Hepatocyte (in vitro differentiated cells): Measurements from ENCODE around the gene FGR.
A peak's percentile ranks its signal among the peaks of the same experiment; 100 is the strongest.

Experiments used
- EZH2 ChIP-seq: fragments of 200-600 bp; sonication (generic); IDR thresholded peaks from 2 replicates; pipeline ENCODE4 v1.6.1; 2016; ENCODE audit warnings: antibody characterized with exemption, mild to moderate bottlenecking, borderline replicate concordance
- EZH2phosphoT487 ChIP-seq: fragments of 200-600 bp; sonication (generic); IDR thresholded peaks from one replicate; pipeline ENCODE4 v1.6.1; 2018; ENCODE audit warnings: antibody characterized with exemption, mild to moderate bottlenecking, low read depth, moderate library complexity; ENCODE audit not compliant: unreplicated experiment, severe bottlenecking
- TF ChIP-seq, protein P1 (sequence below): fragments of 200-600 bp; sonication (generic); IDR thresholded peaks from 2 replicates; pipeline ENCODE4 v1.5.1; 2016; ENCODE audit warnings: antibody characterized with exemption, mild to moderate bottlenecking; ENCODE audit not compliant: poor library complexity

DNA sequence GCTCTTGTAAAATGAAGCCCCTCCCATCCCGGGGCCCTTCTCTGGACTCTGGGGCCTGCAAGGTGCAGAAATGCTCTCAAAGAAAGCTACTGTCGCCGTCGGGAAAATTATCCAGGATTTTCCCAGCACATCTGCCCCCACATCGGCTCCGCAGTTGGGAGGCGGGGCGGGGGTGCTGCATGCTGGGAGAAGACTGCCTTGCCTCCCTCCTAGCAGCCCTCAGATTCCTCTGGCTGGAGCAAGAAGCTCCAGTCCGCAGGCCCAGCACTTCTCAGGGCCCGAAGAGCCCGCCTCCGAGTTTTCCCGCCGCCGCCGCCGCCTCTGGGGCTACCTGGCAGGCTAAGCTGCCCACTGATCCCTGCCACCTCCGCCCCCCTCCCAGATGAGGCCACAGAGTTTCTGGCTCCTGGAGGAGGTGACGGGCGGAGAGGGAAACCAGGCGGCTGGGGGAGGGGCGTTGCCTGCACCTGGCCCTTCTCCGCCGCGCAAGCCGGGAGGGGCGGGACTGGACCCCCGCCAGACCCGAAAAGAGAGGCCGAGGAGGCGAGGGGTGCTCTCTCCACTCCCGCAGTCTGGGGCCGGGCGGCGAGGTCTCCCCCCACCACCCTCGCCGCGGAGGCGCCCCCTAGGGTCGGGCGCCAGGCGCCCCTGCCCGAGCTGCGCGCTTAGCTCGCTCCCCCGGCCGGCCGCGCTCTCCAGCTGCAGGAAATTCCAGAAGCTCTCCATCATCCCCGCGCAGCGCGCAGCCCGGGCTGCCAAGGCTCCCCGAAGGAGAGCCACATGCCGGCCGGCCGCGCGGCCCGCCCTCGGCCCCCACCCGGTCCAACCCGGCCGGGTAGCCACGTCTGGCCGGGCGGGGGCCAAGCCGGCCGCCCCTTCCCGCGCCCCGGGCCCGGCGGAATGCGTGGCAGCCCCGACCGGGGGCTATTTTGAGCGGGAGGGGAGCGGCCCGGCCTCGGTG, 59.8 kb downstream of the FGR start:
- TF ChIP-seq, protein P1, sequence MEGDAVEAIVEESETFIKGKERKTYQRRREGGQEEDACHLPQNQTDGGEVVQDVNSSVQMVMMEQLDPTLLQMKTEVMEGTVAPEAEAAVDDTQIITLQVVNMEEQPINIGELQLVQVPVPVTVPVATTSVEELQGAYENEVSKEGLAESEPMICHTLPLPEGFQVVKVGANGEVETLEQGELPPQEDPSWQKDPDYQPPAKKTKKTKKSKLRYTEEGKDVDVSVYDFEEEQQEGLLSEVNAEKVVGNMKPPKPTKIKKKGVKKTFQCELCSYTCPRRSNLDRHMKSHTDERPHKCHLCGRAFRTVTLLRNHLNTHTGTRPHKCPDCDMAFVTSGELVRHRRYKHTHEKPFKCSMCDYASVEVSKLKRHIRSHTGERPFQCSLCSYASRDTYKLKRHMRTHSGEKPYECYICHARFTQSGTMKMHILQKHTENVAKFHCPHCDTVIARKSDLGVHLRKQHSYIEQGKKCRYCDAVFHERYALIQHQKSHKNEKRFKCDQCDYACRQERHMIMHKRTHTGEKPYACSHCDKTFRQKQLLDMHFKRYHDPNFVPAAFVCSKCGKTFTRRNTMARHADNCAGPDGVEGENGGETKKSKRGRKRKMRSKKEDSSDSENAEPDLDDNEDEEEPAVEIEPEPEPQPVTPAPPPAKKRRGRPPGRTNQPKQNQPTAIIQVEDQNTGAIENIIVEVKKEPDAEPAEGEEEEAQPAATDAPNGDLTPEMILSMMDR: peak; percentile 52
- no peak for TF ChIP-seq EZH2
- no peak for TF ChIP-seq EZH2phosphoT487
